ENCODE measurements around the gene VAV2. TPM values are rescaled to one million over a fixed set of nuclear protein-coding genes. Genes with fewer than 3 reads are reported as not detected.

Gene VAV2
- total RNA-seq, 6 experiments from 2014 or later, result 17.6 to 24.5 (median 21.7) TPM

GRCh38 chr9:133844881-133845410 lies 147.2 kb downstream of the VAV2 start:
- H3K4me1 Mint-ChIP-seq (ENCODE audit: low read depth), result no peaks in the 10 kb centered on the region
- peaks cover 2% of the 10 kb centered on the region for H3K27me3 Mint-ChIP-seq (ENCODE audit: insufficient read depth)
- no peak for DNase-seq
- H3K36me3 Mint-ChIP-seq (ENCODE audit: low read depth), result no peaks in the 10 kb centered on the region
- no peak overlapping the region for H3K4me3 Mint-ChIP-seq
- TF ChIP-seq CTCF (IDR thresholded peaks at IDR 0.05), result no peak
- H3K27ac Mint-ChIP-seq, result no peak overlapping the region; the same call in 1 of the 2 replicates
- no peaks in the 10 kb centered on the region for H3K9me3 Mint-ChIP-seq

DNA sequence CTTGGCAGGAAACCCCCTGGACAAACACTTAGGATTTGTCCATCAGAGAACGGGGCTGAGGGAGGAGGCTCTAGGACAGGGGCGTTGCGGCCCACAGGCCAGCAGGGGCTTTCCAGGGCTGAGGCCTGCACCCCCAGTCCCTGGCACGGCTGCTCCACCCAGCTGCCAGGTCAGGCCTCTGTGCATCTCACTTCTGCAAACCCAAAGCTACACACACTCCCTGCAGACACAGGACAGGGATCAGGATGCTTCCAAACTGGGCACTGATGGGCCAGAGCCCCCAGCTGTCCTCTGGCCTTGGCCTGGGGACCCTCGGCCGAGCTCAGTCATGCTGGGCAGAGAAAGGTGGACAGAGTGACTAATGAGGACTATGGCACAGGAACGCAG lies 147.7 kb downstream of the VAV2 start:
- no peak overlapping the region for H3K4me3 Mint-ChIP-seq
- peaks cover 7% of the 10 kb centered on the region for H3K27me3 Mint-ChIP-seq (ENCODE audit: insufficient read depth)
- H3K4me1 Mint-ChIP-seq (ENCODE audit: low read depth), result no peaks in the 10 kb centered on the region
- H3K9me3 Mint-ChIP-seq, result no peaks in the 10 kb centered on the region
- no peaks in the 10 kb centered on the region for H3K36me3 Mint-ChIP-seq (ENCODE audit: low read depth)
- no peak overlapping the region for H3K27ac Mint-ChIP-seq
- no peak for TF ChIP-seq CTCF (IDR thresholded peaks at IDR 0.05)
- no peak for DNase-seq

GRCh38 chr9:133843751-133844397 lies 148.2 kb downstream of the VAV2 start:
- no peaks in the 10 kb centered on the region for H3K9me3 Mint-ChIP-seq
- no peak for DNase-seq
- no peak overlapping the region for H3K27ac Mint-ChIP-seq
- H3K4me1 Mint-ChIP-seq (ENCODE audit: low read depth), result no peaks in the 10 kb centered on the region
- no peak for TF ChIP-seq CTCF (IDR thresholded peaks at IDR 0.05)
- H3K27me3 Mint-ChIP-seq (ENCODE audit: insufficient read depth), result peaks cover 7% of the 10 kb centered on the region
- H3K4me3 Mint-ChIP-seq, result no peak overlapping the region
- no peaks in the 10 kb centered on the region for H3K36me3 Mint-ChIP-seq (ENCODE audit: low read depth)

- no peak overlapping the region for H3K27ac Mint-ChIP-seq
- H3K9me3 Mint-ChIP-seq, result no peaks in the 10 kb centered on the region
- H3K4me3 Mint-ChIP-seq, result no peak overlapping the region
These were observed 148.9 kb downstream of the VAV2 start for GRCh38 chr9:133843250-133843649.

DNA sequence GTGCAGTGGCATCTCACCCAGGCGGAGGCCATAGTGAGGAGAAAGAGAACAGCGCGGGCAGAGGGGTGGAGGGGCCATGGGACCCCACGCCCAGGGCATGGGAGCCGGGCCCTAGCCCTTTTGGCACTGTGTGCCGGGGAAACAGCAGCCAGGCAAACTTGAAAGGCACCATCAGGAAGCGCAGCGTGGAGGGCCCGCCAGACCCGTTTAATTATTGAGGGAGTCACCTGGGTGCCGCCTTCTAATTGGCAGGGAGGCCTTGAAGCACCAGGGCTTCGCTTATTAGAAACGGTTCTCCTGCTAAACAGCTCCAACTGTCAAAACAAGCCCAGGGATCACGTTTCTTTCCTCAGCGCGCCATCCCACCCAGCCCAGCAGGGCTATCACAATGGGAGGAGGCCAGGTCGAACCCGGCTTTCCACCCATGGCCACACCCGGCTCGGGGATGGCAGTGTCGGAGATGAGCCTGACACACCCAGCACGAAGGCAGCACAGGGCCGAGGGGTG lies 149.3 kb downstream of the VAV2 start:
- peaks cover 7% of the 10 kb centered on the region for H3K27me3 Mint-ChIP-seq (ENCODE audit: insufficient read depth)
- H3K4me3 Mint-ChIP-seq, result no peak overlapping the region
- no peak overlapping the region for H3K27ac Mint-ChIP-seq
- H3K36me3 Mint-ChIP-seq (ENCODE audit: low read depth), result no peaks in the 10 kb centered on the region
- no peak for TF ChIP-seq CTCF (IDR thresholded peaks at IDR 0.05)
- no peaks in the 10 kb centered on the region for H3K4me1 Mint-ChIP-seq (ENCODE audit: low read depth)
- DNase-seq, result no peak
- no peaks in the 10 kb centered on the region for H3K9me3 Mint-ChIP-seq

More at GRCh38 chr9:133843250-133843649, 148.9 kb downstream of the VAV2 start:
- Mint-ChIP-seq H3K36me3 (ENCODE audit: low read depth) (no peaks in the 10 kb centered on the region), H3K27me3 (ENCODE audit: insufficient read depth) (peaks cover 7% of the 10 kb centered on the region), H3K4me1 (ENCODE audit: low read depth) (no peaks in the 10 kb centered on the region)
- no peak for TF ChIP-seq CTCF (IDR thresholded peaks at IDR 0.05)
- DNase-seq, result no peak
